Psoas muscle (tissue), 8 donors: ENCODE measurements around the gene ADAMTSL3. TPM values are rescaled to one million over a fixed set of nuclear protein-coding genes. Genes with fewer than 3 reads are reported as not detected.

ENCODE experiments used
- ATAC-seq, 4 donors: fragments of 200-7000 bp; cut with Tn5 transposase; one replicate each; pipeline ENCODE4 v1.9.1; 2020; ENCODE audit warnings: moderate library complexity in 3 of 4, mild to moderate bottlenecking in 2 of 4
- DNase-seq, 2 donors: peaks; one replicate each; pipeline ENCODE4 v3.0.0-alpha.2; 2020
- H3K27ac ChIP-seq: fragments of 200-600 bp; one replicate; pipeline ENCODE4 v1.8.0; 2022
- H3K27me3 ChIP-seq, 3 donors: fragments of 200-600 bp in 1 of 3; one replicate each; pipeline versions ENCODE4 v1.6.1 to v1.8.0; 2013 to 2022; ENCODE audit warnings: low read length in 2 of 3, mild to moderate bottlenecking in 2 of 3, moderate library complexity in 1 of 3; ENCODE audit not compliant: insufficient read depth in 3 of 3
- H3K36me3 ChIP-seq, 2 donors: fragments of 200-600 bp in 1 of 2; one replicate each; pipeline versions ENCODE4 v1.6.1 to v1.8.0; 2013 to 2022; ENCODE audit warnings: low read depth in 1 of 2, mild to moderate bottlenecking in 1 of 2, moderate library complexity in 1 of 2; ENCODE audit not compliant: insufficient read depth in 1 of 2
- H3K4me1 ChIP-seq: fragments of 200-600 bp; one replicate; pipeline ENCODE4 v1.8.0; 2022
- H3K4me3 ChIP-seq: fragments of 200-600 bp; one replicate; pipeline ENCODE4 v1.8.0; 2022; ENCODE audit warnings: mild to moderate bottlenecking
- H3K9me3 ChIP-seq: fragments of 200-600 bp; one replicate; pipeline ENCODE4 v1.8.0; 2022
- WGBS, 3 donors: extraction: QIAGEN DNeasy Blood & Tissue Kit; methylation state at CpG; one replicate each; pipeline versions ENCODE4 v1.1.6 to v1.1.7; 2013; 5-methylcytosine and 5-hydroxymethylcytosine counted together
- intact Hi-C, 2 donors: fragments of 100-400 bp; cut with DNase I; formaldehyde crosslinking; loops; one replicate each; pipeline versions ENCODE4 v1.11.0 to v1.14.2; 2022
- polyA plus RNA-seq, 3 donors: library from polyadenylated mRNA; stranded (reverse); fragments of 200-250 nt; gene quantifications; one replicate each; pipeline ENCODE4 v1.2.3, GENCODE V29; 2013
- total RNA-seq, 4 donors: library from RNA; stranded (reverse); fragmentation: NEBNext Ultra II Directional in 2 of 4; extraction: Animal tissue kit (Norgen Biotek cat#: 25700) in 2 of 4; gene quantifications; one replicate each; pipeline versions ENCODE4 v1.2.1 to v1.2.4, GENCODE V29; 2021 to 2023
- TF ChIP-seq, protein P1 (sequence below): fragments of 200-600 bp; IDR thresholded peaks from one replicate; pipeline ENCODE4 v1.8.0; 2022; ENCODE audit warnings: antibody characterized with exemption
- donor health status: healthy with polysubstance abuse.
- donor health status: DM: no; HTN: no; CAD: no; lungs with moderate emphysema.
- donor health status: Bipolar disorder and iron deficiency.
- donor health status: healthy.
- donor health status: DM: yes; HTN: yes; CAD: no.
- donor health status: DM: no; HTN: no; CAD: no.
- donor health status: DM: no; HTN: no; CAD: no.
- donor health status: DM: yes; HTN: yes; CAD: no.

ADAMTSL3 gene
- total and polyA plus RNA-seq, 7 donors: 0.35 to 12.8 (median 2.1) TPM

DNA sequence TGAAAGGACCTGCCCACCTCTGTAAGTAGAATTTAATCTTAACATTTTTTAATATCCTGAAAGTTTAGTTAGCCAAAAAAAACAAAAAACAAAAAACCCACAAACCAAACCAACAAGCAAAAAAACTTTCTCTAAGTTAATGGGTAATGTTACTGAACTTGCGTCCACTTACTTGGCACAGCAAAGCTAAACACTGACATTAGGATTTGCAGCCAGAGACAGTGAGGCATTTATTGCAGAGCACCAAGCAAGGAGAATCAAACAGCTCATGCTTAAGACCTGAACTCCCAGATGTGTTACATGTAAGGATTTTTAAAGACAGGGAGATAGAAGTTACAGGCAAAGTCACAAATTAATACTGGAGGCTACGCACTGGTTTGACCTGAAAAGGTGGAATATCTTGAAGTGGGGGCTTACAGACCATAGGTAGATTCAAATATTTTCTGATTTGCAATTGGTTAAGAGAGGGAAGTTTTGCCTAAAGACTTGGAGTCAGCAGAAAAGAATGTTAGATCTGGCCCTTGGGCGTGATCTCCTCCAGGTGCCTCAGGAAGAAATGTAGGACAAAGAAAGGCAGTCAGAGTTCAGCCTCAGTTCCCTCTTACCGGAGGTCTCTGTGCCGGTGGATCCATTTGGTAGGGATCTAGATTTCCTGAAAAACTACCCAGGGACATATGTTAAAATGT, 205.0 kb downstream of the ADAMTSL3 start:
- no peaks in the 10 kb centered on the region for H3K4me1 ChIP-seq
- intact Hi-C loops: no loop called here
- H3K4me3 ChIP-seq: no peak overlapping the region
- H3K27me3 ChIP-seq: no peaks in the 10 kb centered on the region
- ATAC-seq: no peak
- H3K9me3 ChIP-seq: no peaks in the 10 kb centered on the region
- WGBS, 3 donors: 87 to 89% (median 88%) methylated on average over 5 of the region's 5 CpGs
- no peaks in the 10 kb centered on the region for H3K36me3 ChIP-seq
- H3K27ac ChIP-seq: no peak overlapping the region
- TF ChIP-seq, protein P1, sequence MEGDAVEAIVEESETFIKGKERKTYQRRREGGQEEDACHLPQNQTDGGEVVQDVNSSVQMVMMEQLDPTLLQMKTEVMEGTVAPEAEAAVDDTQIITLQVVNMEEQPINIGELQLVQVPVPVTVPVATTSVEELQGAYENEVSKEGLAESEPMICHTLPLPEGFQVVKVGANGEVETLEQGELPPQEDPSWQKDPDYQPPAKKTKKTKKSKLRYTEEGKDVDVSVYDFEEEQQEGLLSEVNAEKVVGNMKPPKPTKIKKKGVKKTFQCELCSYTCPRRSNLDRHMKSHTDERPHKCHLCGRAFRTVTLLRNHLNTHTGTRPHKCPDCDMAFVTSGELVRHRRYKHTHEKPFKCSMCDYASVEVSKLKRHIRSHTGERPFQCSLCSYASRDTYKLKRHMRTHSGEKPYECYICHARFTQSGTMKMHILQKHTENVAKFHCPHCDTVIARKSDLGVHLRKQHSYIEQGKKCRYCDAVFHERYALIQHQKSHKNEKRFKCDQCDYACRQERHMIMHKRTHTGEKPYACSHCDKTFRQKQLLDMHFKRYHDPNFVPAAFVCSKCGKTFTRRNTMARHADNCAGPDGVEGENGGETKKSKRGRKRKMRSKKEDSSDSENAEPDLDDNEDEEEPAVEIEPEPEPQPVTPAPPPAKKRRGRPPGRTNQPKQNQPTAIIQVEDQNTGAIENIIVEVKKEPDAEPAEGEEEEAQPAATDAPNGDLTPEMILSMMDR: no peak
- no peak for DNase-seq

DNA sequence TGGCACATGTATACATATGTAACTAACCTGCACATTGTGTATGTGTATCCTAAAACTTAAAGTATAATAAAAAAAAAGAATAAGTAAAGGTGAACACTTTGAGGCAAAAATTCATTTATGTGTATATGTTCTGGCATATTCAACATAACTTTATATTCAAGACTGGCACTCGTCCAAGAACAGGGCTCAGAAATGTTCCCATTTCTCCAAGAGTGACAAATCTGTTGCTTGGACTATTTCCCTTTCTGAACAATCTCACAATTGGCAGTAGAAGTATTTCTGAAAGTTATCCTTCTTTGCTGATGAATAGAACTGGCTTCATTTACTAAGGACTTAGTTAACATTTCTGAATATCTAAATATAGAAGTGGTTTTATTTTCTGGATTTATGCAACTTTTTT, 212.8 kb downstream of the ADAMTSL3 start:
- Histone ChIP-seq H3K4me3 (no peak overlapping the region), H3K27ac (no peak overlapping the region), H3K4me1 (no peaks in the 10 kb centered on the region), H3K36me3 (no peaks in the 10 kb centered on the region), H3K9me3 (no peaks in the 10 kb centered on the region), H3K27me3 (no peaks in the 10 kb centered on the region)
- intact Hi-C loops: no loop called here
- ATAC-seq (no peak), DNase-seq (no peak)
- TF ChIP-seq, protein P1: no peak
- 35 to 40% (median 37%) methylated on average over 1 of the region's 1 CpG for WGBS, 3 donors

DNA sequence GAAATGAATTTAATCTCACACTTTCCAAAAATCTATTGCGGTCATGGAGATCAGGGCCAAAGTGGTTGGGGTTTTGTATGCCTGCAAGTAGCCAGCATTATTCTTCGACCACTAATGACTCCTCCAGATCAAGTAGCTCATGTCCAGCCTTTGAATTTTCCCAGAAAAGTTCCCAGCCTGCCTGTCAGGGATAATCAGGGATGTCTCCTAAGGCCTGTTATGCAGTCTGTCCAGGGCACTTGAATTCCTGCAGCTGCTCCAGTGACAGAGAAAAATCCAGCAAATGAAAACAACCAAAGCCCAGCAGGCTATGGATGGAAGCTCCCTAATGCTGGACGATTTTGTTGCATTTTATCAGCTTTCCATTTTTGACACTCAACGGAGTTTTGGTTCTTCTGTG, 215.4 kb downstream of the ADAMTSL3 start:
- H3K27ac ChIP-seq: no peak overlapping the region
- no peaks in the 10 kb centered on the region for H3K36me3 ChIP-seq
- H3K4me1 ChIP-seq: no peaks in the 10 kb centered on the region
- 24 to 35% (median 30%) methylated on average over 4 of the region's 4 CpGs for WGBS, 3 donors
- DNase-seq (no peak), ATAC-seq (no peak)
- H3K9me3 ChIP-seq: no peaks in the 10 kb centered on the region
- intact Hi-C loops: no loop called here
- H3K4me3 ChIP-seq: no peak overlapping the region
- no peaks in the 10 kb centered on the region for H3K27me3 ChIP-seq
- TF ChIP-seq, protein P1: no peak

DNA sequence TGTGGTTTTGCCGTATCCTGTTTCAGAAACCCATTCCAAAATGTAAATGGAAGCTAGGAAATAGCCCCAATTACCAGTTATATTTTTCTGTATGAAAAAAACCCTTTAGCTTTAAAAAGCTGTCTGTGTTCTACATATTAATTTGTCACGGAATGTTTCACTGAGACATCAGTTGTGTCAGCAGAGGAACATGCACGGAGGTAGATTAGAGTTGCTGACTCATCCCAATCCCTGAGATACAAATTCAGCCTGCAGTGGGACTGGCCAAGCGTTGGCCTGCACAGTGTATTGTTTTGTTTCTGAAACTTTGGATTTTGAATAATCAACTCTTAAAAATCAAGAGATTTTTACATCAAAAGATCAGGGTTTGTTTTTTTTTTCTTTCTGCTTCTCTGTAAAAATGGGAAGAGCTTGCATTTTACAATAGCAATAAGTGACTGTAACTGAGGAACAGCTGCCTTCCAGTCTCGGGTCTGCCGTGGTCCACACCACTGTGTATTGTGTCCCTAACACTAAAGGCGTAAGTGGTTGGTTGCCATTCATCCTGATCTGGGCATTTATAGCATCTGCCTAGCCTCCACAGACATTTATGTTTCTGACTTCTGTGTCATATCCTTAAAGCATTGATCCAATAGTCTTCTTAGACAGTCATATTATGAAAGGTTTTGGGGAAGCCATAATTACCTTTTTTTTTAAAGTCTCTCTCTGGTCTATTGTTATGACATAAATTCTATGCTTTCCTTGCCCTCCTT, 218.1 kb downstream of the ADAMTSL3 start:
- H3K4me1 ChIP-seq: no peaks in the 10 kb centered on the region
- intact Hi-C loops: no loop called here
- TF ChIP-seq, protein P1: no peak
- DNase-seq (no peak), ATAC-seq (peak in 1 of 4 donors; percentile 59)
- WGBS, 3 donors: 29 to 46% (median 33%) methylated on average over 7 of the region's 7 CpGs
- no peaks in the 10 kb centered on the region for H3K9me3 ChIP-seq
- no peak overlapping the region for H3K4me3 ChIP-seq
- H3K27me3 ChIP-seq: no peaks in the 10 kb centered on the region
- no peak overlapping the region for H3K27ac ChIP-seq
- no peaks in the 10 kb centered on the region for H3K36me3 ChIP-seq
